Pulmonary artery endothelial cell (primary cell): Measurements from ENCODE around the gene NLK. TPM values are rescaled to one million over a fixed set of nuclear protein-coding genes. Genes with fewer than 3 reads are reported as not detected.

Experiments
- DNase-seq: peaks from one replicate; pipeline ENCODE4 v3.0.0-alpha.2; 2011; ENCODE audit warnings: low read depth, low spot score
- total RNA-seq: library from RNA; depleted of rRNA; stranded (reverse); fragments of >200 nt; gene quantifications from 2 replicates; pipeline ENCODE4 v1.2.3, GENCODE V29; 2014

The NLK gene
- total RNA-seq, 1 donor from 2014 or later = 34.8 TPM

DNA sequence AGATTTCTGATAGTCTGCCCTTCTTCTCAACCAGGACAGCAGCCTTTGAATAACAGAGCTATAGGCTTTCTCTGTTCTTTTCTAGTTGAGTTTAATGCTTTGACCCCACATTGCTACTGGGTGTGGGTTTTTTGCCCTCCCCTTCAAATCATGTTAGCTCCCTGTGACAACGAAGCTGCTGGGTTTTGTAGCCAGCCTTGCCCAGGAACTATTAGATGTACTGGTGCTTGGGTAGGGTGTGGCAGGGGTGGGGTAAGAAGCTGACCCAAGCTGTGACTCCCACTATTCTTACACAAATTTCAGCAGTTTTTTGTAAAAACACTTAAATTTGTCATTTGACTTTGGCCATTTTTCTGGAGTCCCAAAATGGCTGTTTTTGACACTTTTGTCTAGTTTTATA lies 69.7 kb downstream of the NLK start:
- no peak for DNase-seq

DNA sequence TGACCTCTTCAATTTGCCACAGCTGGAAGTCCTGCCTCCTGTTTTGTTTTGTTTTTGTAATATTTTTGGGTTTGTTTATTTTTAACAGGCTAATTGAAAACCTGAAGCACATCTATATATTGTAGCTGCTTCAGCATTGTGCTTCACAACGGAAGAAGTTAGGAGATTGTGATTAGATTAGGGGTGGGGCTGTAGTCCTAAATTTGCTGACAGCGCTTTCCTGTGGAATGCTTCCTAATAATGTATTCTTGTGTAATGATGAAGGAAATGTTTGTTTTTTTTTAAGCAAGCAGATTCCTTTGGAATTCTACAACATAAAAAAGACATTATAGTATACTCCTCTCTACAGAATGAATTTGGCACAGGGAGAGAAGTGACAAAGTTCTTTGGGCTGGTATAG lies 70.1 kb downstream of the NLK start:
- peak; percentile 15 for DNase-seq

DNA sequence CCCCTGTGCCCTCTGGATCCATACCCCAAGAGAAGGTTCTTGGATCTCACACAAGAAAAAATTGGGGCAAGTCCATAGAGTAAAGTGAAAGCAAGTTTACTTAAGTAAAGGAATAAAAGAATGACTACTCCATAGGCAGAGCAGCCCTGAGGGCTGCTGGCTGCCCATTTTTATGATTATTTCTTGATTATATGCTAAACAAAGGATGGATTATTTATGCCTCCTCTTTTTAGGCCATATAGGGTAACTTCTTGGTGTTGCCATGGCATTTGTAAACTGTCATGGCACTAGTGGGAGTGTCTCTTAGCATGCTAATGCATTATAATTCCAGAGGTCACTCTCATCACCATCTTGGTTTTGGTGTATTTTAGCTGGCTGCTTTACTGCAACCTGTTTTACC lies 70.8 kb downstream of the NLK start:
- DNase-seq = no peak

DNA sequence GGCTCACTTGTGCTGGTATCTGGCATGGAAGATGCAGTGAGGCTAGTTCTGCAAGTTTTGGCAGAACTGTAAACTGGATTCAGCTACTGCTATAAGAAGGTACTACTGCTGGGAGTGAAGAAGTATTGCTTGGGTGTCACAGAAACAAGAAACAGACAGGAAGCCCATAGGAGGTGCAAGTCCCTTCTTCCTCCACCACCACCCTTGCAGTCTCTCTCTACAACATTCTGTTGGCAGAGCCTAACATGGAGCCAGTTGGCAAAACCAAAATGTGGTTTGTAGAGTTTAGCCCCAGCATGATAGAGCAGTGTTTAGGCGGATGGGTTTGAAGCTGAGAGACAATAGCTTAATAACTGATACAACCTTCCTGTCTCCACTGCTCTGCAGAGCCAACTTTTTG lies 72.6 kb downstream of the NLK start:
- no peak for DNase-seq

DNA sequence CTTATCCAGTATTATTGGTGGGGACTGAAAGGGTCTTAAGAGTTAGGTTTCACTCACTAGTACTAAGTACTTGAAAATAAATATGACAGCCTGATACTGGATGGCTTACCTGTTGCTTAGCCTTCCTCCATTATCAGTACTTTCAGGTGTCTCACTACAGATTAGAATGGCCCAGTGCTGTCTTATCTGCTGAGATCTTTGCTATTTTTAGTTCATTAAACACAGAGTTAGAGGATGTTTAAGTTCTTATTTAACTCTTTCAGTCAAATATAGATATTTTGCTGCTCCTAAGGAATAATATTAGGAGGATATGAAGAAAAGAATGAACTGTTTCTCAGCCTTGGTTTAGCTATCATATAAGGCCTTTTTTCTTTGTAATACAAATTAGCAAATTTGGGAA lies 74.8 kb downstream of the NLK start:
- DNase-seq = no peak

DNA sequence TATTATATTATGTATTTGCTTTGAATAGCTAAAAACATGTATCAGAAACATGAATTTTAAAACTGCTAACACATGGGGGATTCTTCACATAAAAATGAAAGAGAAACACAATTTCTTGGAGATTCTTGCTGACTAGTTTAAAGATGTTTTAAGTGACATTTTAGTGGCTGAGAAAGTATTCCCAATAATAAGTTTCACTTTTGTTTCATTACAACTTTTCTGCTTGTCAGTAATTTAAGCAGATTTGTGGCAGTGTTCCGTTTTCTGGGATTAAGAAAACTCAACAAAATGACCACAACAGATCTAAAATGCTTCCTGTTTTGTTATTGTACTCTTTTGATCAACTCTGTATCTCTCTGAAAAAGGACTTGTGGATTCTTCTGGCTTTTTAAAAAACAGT lies 75.9 kb downstream of the NLK start:
- DNase-seq = no peak

DNA sequence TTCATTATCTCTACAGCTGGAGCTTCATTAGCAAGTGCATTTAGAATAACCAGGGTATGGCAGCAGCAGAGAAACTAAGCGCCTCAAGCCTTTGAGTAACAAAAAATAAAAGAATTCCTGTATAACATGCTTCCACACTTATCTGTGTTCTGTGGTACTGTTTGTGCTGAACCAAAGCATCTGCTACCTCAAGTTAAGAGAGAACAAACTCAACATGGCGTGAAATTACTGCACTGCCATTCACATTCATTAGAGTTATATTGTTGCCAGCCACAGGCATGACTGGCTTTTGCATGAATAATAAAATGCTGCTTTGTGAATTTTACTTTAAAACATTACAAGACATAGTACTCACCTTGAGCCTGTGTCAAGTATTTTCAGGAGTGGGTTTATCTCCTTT lies 76.6 kb downstream of the NLK start:
- DNase-seq = no peak

DNA sequence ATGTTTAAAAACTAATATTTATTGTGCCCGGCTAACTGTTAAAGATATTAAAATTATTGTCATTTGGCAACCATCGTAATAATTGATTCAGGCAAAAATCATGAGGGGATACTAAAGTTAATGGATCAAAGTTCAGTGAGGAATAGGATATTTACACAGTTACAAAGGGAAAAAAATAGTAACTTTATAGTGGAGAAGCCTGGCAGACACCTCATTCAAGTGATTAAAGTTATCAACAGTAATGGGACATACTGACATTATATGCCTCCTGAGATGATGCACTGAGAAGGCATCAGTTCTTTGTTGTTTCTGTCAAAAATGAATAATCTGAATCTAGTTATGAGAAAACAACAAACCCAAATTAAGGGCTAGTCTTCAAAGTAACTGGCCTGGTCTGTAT lies 77.1 kb downstream of the NLK start:
- DNase-seq = no peak

DNA sequence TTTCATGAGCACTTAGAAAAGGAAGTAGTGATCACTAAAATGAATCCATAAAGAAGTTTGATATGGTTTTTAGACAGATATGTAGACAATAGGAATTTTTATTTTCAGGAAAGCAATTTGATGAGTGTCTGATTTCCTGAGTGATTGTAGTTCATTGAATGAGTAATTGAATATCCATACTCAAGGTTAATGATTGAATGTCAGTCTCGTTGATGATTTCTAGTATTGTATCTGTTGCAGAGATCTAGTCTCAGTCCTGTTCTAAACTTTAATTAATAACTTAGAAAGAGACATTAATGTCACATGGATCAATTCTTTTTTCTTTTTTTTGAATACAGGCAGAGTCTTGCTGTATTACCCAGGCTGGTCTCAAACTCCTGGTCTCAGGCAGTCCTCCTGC lies 78.3 kb downstream of the NLK start:
- DNase-seq = no peak

DNA sequence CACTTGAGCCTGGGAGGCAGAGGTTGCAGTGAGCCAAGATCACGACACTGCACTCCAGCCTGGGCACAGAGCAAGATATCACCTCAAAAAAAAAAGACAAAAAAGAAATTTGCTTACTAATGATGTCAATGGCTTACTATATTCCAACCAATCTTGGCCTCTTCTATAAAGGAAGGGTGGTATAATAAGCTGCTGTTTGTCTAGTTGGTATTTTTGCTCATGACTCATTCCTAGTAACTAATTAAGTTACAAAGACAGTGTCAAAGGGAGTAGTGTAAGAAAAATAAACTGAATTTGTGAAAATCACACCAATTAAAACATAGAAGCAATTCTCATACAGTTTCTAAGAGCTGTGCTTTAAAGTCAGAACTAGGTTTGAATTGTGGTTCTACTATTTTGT lies 82.5 kb downstream of the NLK start:
- no peak for DNase-seq

DNA sequence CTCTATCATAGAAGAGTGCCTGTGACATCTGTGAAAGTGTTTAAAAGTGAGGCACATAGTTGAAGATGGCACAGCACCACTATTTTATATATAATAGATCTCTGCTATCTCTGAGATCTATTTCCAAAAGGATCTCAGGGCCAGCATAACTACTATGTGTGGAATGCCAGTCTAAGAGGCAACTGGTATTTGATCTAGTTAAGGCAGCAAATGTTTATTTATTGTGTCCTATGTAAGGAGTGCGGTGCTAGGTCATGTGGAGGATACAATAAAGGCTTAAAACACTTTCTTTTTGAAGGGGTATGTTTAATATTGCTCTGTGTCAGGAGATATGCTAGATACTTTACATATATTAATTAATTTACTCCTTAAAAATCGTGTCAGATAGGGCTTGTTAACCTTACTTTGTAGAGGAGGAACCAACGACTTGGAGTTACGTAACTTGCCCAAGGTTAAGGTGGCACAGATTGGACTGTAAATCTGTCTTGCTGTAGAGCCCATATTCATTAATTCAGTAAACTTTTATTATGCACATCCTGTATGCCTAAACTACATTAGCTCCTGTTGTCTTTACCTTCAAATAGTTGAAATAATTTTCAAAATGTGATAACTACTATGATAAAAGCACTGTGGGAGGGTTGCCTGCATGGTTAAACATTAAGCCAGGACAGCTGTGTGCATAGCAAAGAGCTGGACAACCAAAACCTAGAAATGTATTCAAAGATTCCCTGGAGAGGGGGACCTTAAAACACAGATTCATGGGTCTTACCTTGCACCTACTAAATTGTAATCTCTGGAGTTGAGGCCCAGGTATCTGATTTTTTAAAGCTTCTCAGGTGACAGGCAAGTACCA lies 83.3 kb downstream of the NLK start:
- no peak for DNase-seq

DNA sequence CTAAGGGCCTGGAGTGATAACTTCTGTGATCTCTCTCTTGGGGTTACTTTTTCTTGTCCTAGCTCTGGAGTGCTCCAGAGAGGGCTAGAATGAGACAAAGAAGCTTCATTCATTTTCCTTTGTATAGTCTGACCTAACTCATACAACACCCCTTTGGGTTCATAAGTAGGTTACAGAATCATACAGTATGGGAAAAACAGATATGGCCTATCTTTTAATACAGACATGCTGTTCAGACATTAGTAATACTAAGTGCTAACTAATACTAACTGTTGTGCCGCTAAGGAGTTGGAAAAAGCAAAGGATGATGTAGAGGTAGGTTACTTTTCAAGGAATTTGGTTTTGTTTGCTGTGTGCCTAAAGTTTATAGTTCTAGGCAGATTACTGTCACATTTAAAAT lies 84.7 kb downstream of the NLK start:
- no peak for DNase-seq

DNA sequence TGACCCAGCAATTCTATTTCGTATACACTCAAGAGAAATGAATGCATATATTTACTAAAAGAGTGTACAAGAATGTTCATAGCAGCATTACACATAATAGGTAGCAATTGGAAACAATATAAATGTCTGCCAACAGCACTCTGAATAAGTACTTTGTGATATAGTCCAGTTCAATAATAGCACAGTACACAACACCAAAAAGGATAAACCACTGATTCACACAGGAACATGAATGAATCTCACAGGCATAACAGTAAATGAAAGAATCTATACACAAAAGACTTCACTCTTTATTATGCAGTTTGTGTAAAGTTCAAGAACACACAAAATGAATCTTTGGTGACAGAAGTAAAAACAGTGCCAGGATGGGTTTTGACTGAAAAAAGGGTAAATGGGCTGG lies 86.3 kb downstream of the NLK start:
- DNase-seq = no peak

DNA sequence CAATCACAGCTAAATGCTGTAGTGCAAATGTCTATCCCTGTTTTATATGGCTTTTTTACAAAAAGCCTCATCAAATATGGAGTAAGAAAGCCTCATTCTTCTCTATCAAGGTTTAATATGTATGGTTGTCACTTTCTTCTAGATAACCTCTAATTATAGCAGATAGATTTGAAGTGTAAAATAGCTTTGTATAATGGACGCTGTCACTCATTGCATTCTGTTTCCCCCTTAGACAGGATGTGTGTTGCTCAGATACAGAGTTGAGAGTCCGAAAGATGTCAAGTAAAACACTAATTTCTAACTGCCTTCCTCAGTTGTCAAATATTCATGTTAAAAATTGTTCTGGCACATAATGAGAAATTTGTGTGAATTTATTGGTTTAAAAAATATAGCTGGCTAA lies 88.0 kb downstream of the NLK start:
- no peak for DNase-seq

DNA sequence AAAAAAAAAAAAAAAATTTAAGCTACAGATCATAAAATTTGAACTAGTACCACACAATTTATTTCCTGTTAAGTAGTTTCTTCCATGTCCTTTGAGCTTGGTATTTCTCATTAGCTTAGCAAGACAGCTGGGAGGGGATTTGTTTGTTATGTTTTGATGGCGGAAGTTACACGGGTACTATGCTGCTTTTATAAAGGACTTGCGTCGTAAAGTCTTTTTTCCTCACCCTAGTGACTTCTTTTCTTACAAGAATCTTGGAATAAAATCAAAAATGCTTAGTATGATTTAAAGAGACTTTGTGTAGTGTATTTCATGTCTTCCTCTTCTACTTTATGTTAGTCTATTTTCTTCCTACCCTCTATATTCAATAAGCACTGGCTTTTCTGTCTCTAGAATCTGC lies 89.1 kb downstream of the NLK start:
- no peak for DNase-seq

DNA sequence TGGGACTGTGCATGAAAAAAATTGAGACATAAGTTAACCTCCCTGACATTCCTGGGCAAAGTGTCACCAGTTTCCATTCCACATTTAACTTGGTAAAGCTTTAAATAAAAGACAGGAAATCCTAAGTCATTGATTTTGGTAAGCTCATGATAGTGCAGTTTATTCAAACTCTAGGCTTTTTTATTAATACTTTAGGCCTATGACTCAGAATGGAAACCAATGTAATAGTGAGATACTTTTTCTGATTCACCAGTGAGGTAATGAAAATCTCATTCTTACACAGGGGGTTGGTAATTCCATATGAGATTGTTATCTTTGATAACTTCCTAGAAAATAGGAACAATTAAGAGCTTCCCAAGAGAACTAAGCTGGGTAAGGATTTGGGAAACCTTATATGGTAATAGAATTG lies 91.1 kb downstream of the NLK start:
- DNase-seq = peak; percentile 66

DNA sequence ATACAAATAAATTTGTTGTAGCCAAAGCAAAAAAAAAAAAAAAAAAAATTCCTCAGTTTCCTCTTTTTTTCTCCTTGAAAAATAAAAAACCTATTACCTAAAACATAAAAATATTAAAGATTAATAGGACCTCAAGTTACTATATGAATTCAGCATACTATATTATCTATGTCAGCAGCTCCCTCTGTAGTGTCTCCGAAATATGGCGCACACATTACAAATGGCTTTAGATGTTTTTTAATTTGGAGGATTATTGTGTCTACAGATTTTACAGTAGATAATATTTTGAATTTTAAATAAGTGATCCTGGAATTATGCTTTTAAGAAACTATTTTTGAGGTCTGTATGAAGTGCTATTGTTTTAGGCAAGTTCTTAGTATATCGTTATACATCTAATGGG lies 94.4 kb downstream of the NLK start:
- no peak for DNase-seq

DNA sequence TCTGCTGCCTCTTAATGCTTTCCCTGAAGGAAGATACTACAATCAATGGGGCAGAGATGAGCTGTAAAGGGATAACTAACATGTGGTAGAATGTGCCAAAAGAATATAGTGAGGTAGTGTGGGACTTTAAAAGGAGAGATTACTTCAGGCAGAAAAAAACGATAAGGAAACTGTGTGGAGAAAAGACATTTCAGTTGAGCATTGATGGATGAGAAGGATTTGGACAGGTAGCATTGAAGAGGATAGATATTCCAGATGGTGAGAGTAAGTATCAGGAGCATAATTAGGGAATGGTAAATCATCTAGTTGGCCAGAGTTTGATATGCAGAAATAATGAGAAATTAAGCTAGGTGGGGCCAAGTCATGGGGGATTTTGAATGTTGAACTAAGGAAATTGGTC lies 97.3 kb downstream of the NLK start:
- no peak for DNase-seq

DNA sequence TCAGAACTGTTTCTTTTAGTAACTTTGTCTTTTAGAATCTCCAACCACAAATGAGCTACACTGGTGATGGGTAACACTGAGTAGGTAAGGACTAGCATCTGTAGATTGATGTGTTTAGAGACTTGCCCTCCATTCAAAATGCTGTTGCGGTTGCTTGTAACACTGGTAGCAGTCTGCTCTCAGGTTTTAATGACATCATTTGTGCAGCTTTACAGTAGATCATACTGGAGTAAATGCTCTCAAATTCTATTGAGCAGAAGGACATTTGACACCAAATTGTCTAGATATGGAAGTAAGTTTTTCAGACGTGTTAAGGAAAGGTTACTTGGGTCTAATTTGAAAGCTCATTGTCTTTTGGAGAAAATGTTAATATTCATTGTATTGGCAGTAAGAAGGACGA lies 98.8 kb downstream of the NLK start:
- no peak for DNase-seq

DNA sequence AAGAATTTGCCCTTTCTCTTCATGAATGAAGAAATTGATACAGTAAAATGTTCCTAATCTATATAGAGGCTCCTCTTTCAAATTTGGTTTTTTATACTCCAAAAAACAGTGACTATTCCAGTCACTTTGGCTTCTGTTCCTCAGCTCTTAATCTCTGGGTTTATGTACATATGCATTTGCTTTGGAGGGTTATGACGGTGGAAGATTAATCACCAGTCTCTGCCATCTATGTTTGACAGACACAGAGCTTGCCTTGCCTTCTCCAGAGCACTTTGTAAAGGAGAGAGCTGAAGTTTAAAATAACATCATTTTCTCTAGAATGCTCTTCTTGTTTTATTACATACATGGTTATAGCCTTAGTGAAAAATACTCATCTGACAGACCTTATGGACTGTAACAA lies 99.3 kb downstream of the NLK start:
- DNase-seq = no peak

DNA sequence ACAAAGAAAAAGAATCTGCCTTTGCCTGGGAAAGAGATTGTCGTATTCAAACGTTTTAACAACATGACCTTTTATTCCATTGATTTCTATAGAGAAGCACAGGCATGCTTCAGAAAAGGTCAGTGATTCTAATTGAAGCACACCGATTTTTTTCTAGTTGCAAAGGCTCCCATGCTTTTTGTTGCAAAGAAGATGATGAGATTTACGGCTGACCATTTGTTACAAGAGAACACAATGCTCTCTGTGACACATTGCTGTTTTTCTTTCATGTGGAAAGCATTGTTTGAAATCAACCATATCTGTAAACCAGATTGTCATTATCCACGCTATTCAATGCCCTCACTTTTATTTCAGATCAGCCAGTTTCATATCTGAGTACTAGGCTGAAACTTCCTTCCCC lies 99.8 kb downstream of the NLK start:
- no peak for DNase-seq

DNA sequence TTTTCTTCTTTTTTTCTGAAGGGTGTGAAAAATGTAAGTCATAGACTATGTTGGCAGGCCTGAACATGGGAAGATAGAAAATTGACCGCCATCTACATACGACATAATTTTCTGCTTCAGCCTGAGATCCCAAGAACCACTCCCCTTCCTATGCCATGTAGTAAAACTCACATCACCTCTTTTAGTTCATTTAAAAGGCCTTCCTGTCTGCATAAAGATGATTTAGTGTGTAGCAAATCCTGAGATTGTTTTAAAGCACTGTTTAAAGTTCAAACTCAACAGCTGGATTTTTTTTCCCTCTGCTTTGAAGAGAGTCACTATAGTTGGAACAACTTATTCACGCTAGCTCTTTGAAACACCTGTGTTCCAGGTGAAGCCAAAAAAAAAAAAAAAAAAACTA lies 101.5 kb downstream of the NLK start:
- no peak for DNase-seq

DNA sequence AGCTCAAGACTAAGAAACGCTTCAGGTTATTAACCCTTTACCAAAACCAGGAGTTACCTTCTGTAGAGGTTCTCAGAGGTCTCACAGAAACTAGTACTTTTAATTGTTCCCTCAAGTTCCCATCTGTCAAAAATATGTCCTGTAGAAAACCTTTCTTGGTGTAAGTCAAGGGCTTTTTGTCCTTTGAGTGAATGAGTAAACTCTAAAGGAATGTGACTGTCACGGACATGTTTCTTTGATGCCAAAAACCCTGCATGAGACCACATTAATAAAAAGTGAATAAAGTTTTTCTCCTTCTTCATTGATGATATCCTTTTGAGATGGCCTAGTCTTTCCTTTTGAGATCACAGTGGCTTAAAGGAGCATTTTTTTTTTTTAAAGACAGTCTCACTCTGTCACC lies 102.9 kb downstream of the NLK start:
- no peak for DNase-seq

DNA sequence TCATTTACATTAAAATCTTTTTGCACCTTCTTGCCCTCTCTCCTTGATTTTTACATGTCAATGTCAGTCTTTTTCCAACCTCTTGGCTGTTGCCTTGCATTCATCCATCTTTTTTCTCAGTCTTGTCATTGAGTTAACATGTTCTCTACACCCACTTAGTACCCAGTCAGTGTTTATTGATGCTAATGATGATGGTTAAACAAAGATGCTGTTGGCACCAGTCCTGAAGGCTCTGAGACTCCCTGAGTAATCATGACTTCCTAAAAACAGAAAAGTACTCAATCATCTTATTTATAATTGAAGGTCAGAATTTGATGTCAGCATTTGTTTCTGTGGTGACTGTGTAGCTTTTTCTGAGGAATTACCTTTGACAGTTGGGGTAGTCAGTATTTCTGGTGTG lies 104.5 kb downstream of the NLK start:
- no peak for DNase-seq
